ENCODE data around the gene DCUN1D2.

DNA sequence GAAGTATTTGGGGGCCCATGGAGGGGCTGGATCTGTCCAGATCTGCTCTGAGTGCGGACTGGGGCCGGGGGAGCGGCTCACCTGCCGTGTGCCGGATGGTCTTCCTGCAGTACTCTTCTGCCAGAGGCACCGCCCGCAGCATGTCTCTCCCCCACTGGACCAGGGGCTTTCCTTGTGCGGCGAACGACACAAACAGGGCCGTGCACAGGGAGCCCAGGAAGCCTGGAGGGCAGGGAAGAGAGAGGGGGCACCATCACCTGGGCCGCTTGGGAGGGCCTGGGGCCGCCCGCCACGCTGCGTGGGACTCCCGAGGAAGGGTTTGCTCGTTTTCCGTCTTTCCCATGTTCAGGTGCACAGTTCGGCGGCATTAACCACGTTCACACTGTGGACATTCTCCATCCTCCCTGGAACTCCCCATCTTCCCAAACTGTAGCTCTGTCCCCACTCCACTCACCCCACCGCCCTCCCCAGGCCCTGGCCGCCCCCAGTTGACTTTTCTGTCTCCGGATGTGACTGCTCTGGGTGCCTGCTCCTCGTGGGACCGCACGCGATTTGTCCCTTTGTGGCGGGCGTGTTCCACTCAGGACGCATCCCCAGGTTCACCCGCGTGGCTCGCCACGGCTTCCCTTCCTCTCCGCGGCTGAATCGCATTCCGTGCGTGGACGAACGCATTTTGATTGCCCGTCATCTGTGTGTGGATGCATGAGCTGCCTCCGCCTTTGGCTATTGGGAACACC is 61.5 kb downstream of the DCUN1D2 start:
- no peak for TF ChIP-seq CTCF (IDR thresholded peaks at IDR 0.05)
- TF ChIP-seq POLR2AphosphoS5 (IDR thresholded peaks at IDR 0.05), result no peak
- no peak for TF ChIP-seq POLR2A (IDR thresholded peaks at IDR 0.05)

All from upper lobe of left lung (tissue), 4 donors.